Measurements from ENCODE around the gene SLC28A2.
A peak's percentile ranks its signal among the peaks of the same experiment; 100 is the strongest.

Gene SLC28A2

GRCh38 chr15:45279024-45279698, 27.1 kb downstream of the SLC28A2 start:
- H3K36me3 ChIP-seq (replicated peaks; ENCODE audit: insufficient read depth, low read length): no peaks in the 10 kb centered on the region
- peaks cover 9% of the 10 kb centered on the region for H3K4me1 ChIP-seq (ENCODE audit: low read length)
- DNase-seq: peak; percentile 97
- H3K27me3 ChIP-seq (replicated peaks; ENCODE audit: insufficient read depth, low read length): no peaks in the 10 kb centered on the region
- peak overlapping the region; percentile 77 for H3K4me2 ChIP-seq (ENCODE audit: low read depth, low read length)
- H4K20me1 ChIP-seq (ENCODE audit: insufficient read depth, low read length): no peaks in the 10 kb centered on the region
- TF ChIP-seq EZH2phosphoT487 (IDR thresholded peaks at IDR 0.05; ENCODE audit: low read length) (no peak), EZH2 (optimal IDR thresholded peaks at IDR 0.05; ENCODE audit: low read depth, low read length) (no peak), CTCF (IDR thresholded peaks at IDR 0.05; ENCODE audit: low read length) (no peak)
- H3K4me3 ChIP-seq (ENCODE audit: low read length): peak overlapping the region; percentile 97
- H3K9ac ChIP-seq (ENCODE audit: low read length): peak overlapping the region; percentile 75
- H3K27ac ChIP-seq (ENCODE audit: low read length): peak overlapping the region; percentile 47; the same call in 1 of the 2 replicates
- peaks cover 5% of the 10 kb centered on the region; the same call in 1 of the 2 replicates for H3F3A ChIP-seq (ENCODE audit: insufficient read depth, low read length)
- H3K9me3 ChIP-seq (replicated peaks; ENCODE audit: insufficient read depth, low read length): no peaks in the 10 kb centered on the region
- peaks cover 5% of the 10 kb centered on the region; the same call in 1 of the 2 replicates for H3K79me2 ChIP-seq (ENCODE audit: low read length)
- H3K9me2 ChIP-seq (replicated peaks; ENCODE audit: insufficient read depth, low read length): no peaks in the 10 kb centered on the region
- H2AFZ ChIP-seq (ENCODE audit: low read length): peak overlapping the region; percentile 96

- no peaks in the 10 kb centered on the region for H3K27me3 ChIP-seq (replicated peaks; ENCODE audit: insufficient read depth, low read length)
- H4K20me1 ChIP-seq (ENCODE audit: insufficient read depth, low read length): no peaks in the 10 kb centered on the region
- H3K79me2 ChIP-seq (ENCODE audit: low read length): no peaks in the 10 kb centered on the region
- no peaks in the 10 kb centered on the region for H3K36me3 ChIP-seq (replicated peaks; ENCODE audit: insufficient read depth, low read length)
- DNase-seq: no peak
- no peak overlapping the region for H3K4me3 ChIP-seq (ENCODE audit: low read length)
- no peak overlapping the region for H3K9ac ChIP-seq (ENCODE audit: low read length)
- H3F3A ChIP-seq (ENCODE audit: insufficient read depth, low read length): no peaks in the 10 kb centered on the region
- H3K9me3 ChIP-seq (replicated peaks; ENCODE audit: insufficient read depth, low read length): no peaks in the 10 kb centered on the region
- no peak overlapping the region for H2AFZ ChIP-seq (ENCODE audit: low read length)
- H3K4me2 ChIP-seq (ENCODE audit: low read depth, low read length): no peak overlapping the region
- H3K9me2 ChIP-seq (replicated peaks; ENCODE audit: insufficient read depth, low read length): no peaks in the 10 kb centered on the region
- no peak overlapping the region for H3K27ac ChIP-seq (ENCODE audit: low read length)
- H3K4me1 ChIP-seq (ENCODE audit: low read length): no peaks in the 10 kb centered on the region
- TF ChIP-seq CTCF (IDR thresholded peaks at IDR 0.05; ENCODE audit: low read length) (no peak), EZH2 (optimal IDR thresholded peaks at IDR 0.05; ENCODE audit: low read depth, low read length) (no peak), EZH2phosphoT487 (IDR thresholded peaks at IDR 0.05; ENCODE audit: low read length) (no peak)
Observed at GRCh38 chr15:45285413-45285812, 33.4 kb downstream of the SLC28A2 start.

GRCh38 chr15:45287390-45287956, 35.4 kb downstream of the SLC28A2 start:
- no peaks in the 10 kb centered on the region for H3K4me1 ChIP-seq (ENCODE audit: low read length)
- H3K9me3 ChIP-seq (replicated peaks; ENCODE audit: insufficient read depth, low read length): no peaks in the 10 kb centered on the region
- H3K36me3 ChIP-seq (replicated peaks; ENCODE audit: insufficient read depth, low read length): no peaks in the 10 kb centered on the region
- no peak for TF ChIP-seq EZH2phosphoT487 (IDR thresholded peaks at IDR 0.05; ENCODE audit: low read length)
- TF ChIP-seq EZH2 (optimal IDR thresholded peaks at IDR 0.05; ENCODE audit: low read depth, low read length): no peak
- no peak for TF ChIP-seq CTCF (IDR thresholded peaks at IDR 0.05; ENCODE audit: low read length)
- H3K4me3 ChIP-seq (ENCODE audit: low read length): no peak overlapping the region
- no peak overlapping the region for H3K4me2 ChIP-seq (ENCODE audit: low read depth, low read length)
- H3K9me2 ChIP-seq (replicated peaks; ENCODE audit: insufficient read depth, low read length): no peaks in the 10 kb centered on the region
- DNase-seq: no peak
- no peak overlapping the region for H2AFZ ChIP-seq (ENCODE audit: low read length)
- H3K79me2 ChIP-seq (ENCODE audit: low read length): no peaks in the 10 kb centered on the region
- H3K9ac ChIP-seq (ENCODE audit: low read length): no peak overlapping the region
- H3F3A ChIP-seq (ENCODE audit: insufficient read depth, low read length): no peaks in the 10 kb centered on the region
- no peak overlapping the region for H3K27ac ChIP-seq (ENCODE audit: low read length)
- H4K20me1 ChIP-seq (ENCODE audit: insufficient read depth, low read length): no peaks in the 10 kb centered on the region
- no peaks in the 10 kb centered on the region for H3K27me3 ChIP-seq (replicated peaks; ENCODE audit: insufficient read depth, low read length)

Data from MM.1S (cell line).